HepG2 (cell line): Measurements from ENCODE around the gene FIBP. TPM values are rescaled to one million over a fixed set of nuclear protein-coding genes. Genes with fewer than 3 reads are reported as not detected.
A peak's percentile ranks its signal among the peaks of the same experiment; 100 is the strongest.

ENCODE experiments used
- ARNTL ChIP-seq: sonication (generic); formaldehyde crosslinking; IDR thresholded peaks from 2 replicates; pipeline ENCODE4 v1.4.0; 2020; ENCODE audit warnings: mild to moderate bottlenecking, missing genetic modification reagents
- CBFB ChIP-seq: sonication (generic); formaldehyde crosslinking; IDR thresholded peaks from 2 replicates; pipeline ENCODE4 v1.4.0; 2020; ENCODE audit warnings: missing genetic modification reagents
- DNMT3B ChIP-seq: conservative IDR thresholded peaks from 2 replicates; pipeline ENCODE4 v1.6.1; 2016; ENCODE audit warnings: missing biosample characterization, control low read depth
- FOXK1 ChIP-seq: sonication (generic); formaldehyde crosslinking; IDR thresholded peaks from 2 replicates; pipeline ENCODE4 v1.4.0; 2020; ENCODE audit warnings: low read depth, missing genetic modification reagents, borderline replicate concordance
- HIC2 ChIP-seq: sonication (generic); formaldehyde crosslinking; IDR thresholded peaks from 2 replicates; pipeline ENCODE4 v1.9.0; 2022; ENCODE audit warnings: low read depth, missing genetic modification reagents
- KDM5A ChIP-seq: fragments of 200-600 bp; sonication (generic); IDR thresholded peaks from 2 replicates; pipeline ENCODE4 v1.7.0; 2018; ENCODE audit warnings: antibody characterized with exemption, mild to moderate bottlenecking, low read length, borderline replicate concordance
- KLF6 ChIP-seq: IDR thresholded peaks from 2 replicates; pipeline ENCODE4 v1.8.0; 2016; ENCODE audit warnings: missing biosample characterization, missing genetic modification reagents
- MXD3 ChIP-seq: IDR thresholded peaks from 2 replicates; pipeline ENCODE4 v1.6.1; 2016; ENCODE audit warnings: mild to moderate bottlenecking, missing biosample characterization, missing genetic modification reagents
- SAP130 ChIP-seq: IDR thresholded peaks from 2 replicates; pipeline ENCODE4 v1.6.1; 2016; ENCODE audit warnings: low read depth
- SOX5 ChIP-seq: IDR thresholded peaks from 2 replicates; pipeline ENCODE4 v1.6.1; 2016; ENCODE audit warnings: borderline replicate concordance
- ZNF224 ChIP-seq: sonication (generic); formaldehyde crosslinking; IDR thresholded peaks from 2 replicates; pipeline ENCODE4 v1.5.0; 2020; ENCODE audit warnings: mild to moderate bottlenecking, missing genetic modification reagents
- ZNF607 ChIP-seq: sonication (generic); formaldehyde crosslinking; IDR thresholded peaks from 2 replicates; pipeline ENCODE4 v1.5.1; 2020; ENCODE audit warnings: missing genetic modification reagents, mild to moderate bottlenecking, borderline replicate concordance
- ZNF629 ChIP-seq: sonication (generic); formaldehyde crosslinking; conservative IDR thresholded peaks from 2 replicates; pipeline ENCODE4 v1.5.0; 2020; ENCODE audit warnings: missing genetic modification reagents
- ZNF746 ChIP-seq: sonication (generic); formaldehyde crosslinking; IDR thresholded peaks from 2 replicates; pipeline ENCODE4 v1.8.0; 2022; ENCODE audit warnings: mild to moderate bottlenecking, missing genetic modification reagents
- ZNF777 ChIP-seq: sonication (generic); formaldehyde crosslinking; IDR thresholded peaks from 2 replicates; pipeline ENCODE4 v1.4.0; 2020; ENCODE audit warnings: missing genetic modification reagents
- ZNF788 ChIP-seq: sonication (generic); formaldehyde crosslinking; IDR thresholded peaks from 2 replicates; pipeline ENCODE4 v1.5.0; 2020; ENCODE audit warnings: mild to moderate bottlenecking, missing genetic modification reagents, borderline replicate concordance
- ZSCAN31 ChIP-seq: sonication (generic); formaldehyde crosslinking; IDR thresholded peaks from 2 replicates; pipeline ENCODE4 v1.5.0; 2020; ENCODE audit warnings: low read depth, mild to moderate bottlenecking, missing genetic modification reagents
- polyA plus RNA-seq, 8 experiments: library from polyadenylated mRNA; depleted of rRNA in 3 of 8; stranded (reverse) in 7 of 8; unstranded in 1 of 8; fragments of >200 nt; fragmentation: Illumina TruSeq in 4 of 8; extraction: Trizol in 4 of 8; gene quantifications; 2 replicates each; pipeline versions ENCODE4 v1.2.1 to v1.2.3, GENCODE V29; 2011 to 2016; ENCODE audit warnings: low read depth in 4 of 8, missing spikeins in 1 of 8, mixed read lengths in 1 of 8; ENCODE audit not compliant: insufficient read depth in 1 of 8
- total RNA-seq, 5 experiments: library from RNA; depleted of rRNA; stranded (reverse); fragments of >200 nt; fragmentation: Illumina TruSeq; extraction: Trizol; gene quantifications; 2 replicates each; pipeline ENCODE4 v1.2.3, GENCODE V29; 2016; ENCODE audit warnings: low read depth in 1 of 5
- TF ChIP-seq, protein P1 (sequence below), 2 experiments: sonication (generic) in 1 of 2; formaldehyde crosslinking in 1 of 2; IDR thresholded peaks; 2 replicates each; pipeline versions ENCODE4 v1.6.1 to v1.9.0; 2014 to 2022; ENCODE audit warnings: antibody characterized with exemption in 1 of 2, borderline replicate concordance in 1 of 2, inconsistent platforms in 1 of 2, low read depth in 1 of 2, missing genetic modification reagents in 1 of 2

Gene FIBP
- total and polyA plus RNA-seq, 2 of the 13 experiments (the other 11 are each of a cell fraction or from before 2014, with no cell fraction given), result 42.9 to 62.1 TPM

GRCh38 chr11:65891219-65892136 lies 3.2 kb upstream of the FIBP start (continued):
- TF ChIP-seq ZNF224 (CRISPR knock-in tag) (no peak), KDM5A (no peak), ZNF629 (CRISPR knock-in tag) (peak; percentile 52; the same call in 1 of the 2 replicates), CBFB (CRISPR knock-in tag) (peak; percentile 61; the same call in 1 of the 2 replicates), ZNF607 (CRISPR knock-in tag) (peak; percentile 54; the same call in 1 of the 2 replicates), ZNF746 (CRISPR knock-in tag) (no peak; the same call in 1 of the 2 replicates), DNMT3B (CRISPR knock-in tag) (0 out of 2 replicates have a peak, but pooled peaks have one; percentile 9), ARNTL (CRISPR knock-in tag) (0 out of 2 replicates have a peak, but pooled peaks have one; percentile 42), FOXK1 (CRISPR knock-in tag) (peak; percentile 25; the same call in 1 of the 2 replicates), SAP130 (CRISPR knock-in tag) (peak; percentile 69), ZNF777 (CRISPR knock-in tag) (peak; percentile 64; the same call in 1 of the 2 replicates), HIC2 (CRISPR knock-in tag) (peak; percentile 69), MXD3 (0 out of 2 replicates have a peak, but pooled peaks have one; percentile 40), SOX5 (CRISPR knock-in tag) (peak; percentile 38; the same call in 1 of the 2 replicates), ZNF788 (CRISPR knock-in tag) (peak; percentile 75; the same call in 1 of the 2 replicates), ZSCAN31 (peak; percentile 29; the same call in 1 of the 2 replicates), KLF6 (CRISPR knock-in tag) (0 out of 2 replicates have a peak, but pooled peaks have one; percentile 8)
- TF ChIP-seq, protein P1, sequence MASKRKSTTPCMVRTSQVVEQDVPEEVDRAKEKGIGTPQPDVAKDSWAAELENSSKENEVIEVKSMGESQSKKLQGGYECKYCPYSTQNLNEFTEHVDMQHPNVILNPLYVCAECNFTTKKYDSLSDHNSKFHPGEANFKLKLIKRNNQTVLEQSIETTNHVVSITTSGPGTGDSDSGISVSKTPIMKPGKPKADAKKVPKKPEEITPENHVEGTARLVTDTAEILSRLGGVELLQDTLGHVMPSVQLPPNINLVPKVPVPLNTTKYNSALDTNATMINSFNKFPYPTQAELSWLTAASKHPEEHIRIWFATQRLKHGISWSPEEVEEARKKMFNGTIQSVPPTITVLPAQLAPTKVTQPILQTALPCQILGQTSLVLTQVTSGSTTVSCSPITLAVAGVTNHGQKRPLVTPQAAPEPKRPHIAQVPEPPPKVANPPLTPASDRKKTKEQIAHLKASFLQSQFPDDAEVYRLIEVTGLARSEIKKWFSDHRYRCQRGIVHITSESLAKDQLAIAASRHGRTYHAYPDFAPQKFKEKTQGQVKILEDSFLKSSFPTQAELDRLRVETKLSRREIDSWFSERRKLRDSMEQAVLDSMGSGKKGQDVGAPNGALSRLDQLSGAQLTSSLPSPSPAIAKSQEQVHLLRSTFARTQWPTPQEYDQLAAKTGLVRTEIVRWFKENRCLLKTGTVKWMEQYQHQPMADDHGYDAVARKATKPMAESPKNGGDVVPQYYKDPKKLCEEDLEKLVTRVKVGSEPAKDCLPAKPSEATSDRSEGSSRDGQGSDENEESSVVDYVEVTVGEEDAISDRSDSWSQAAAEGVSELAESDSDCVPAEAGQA (IDR thresholded peaks at IDR 0.05; ENCODE audit: low read depth), result no peak
- TF ChIP-seq, protein P1 (CRISPR knock-in tag; IDR thresholded peaks at IDR 0.05; ENCODE audit: borderline replicate concordance), result 0 out of 2 replicates have a peak, but pooled peaks have one; percentile 17
